BE2C (cell line): ENCODE measurements around the gene SEH1L.

Source experiments
- DNase-seq: peaks from one replicate; pipeline ENCODE4 v3.0.0-alpha.2; 2020
- H3K27me3 ChIP-seq: fragments of 250-450 bp; sonication (Bioruptor Pico); 2 replicates; pipeline ENCODE4 v1.5.1; 2020; ENCODE audit warnings: mild to moderate bottlenecking
- H3K36me3 ChIP-seq: fragments of 250-450 bp; sonication (Bioruptor Pico); 2 replicates; pipeline ENCODE4 v1.5.1; 2020; ENCODE audit warnings: mild to moderate bottlenecking
- H3K4me1 ChIP-seq: fragments of 250-450 bp; sonication (Bioruptor Pico); 2 replicates; pipeline ENCODE4 v1.5.1; 2020
- H3K4me3 ChIP-seq: 2 replicates; pipeline ENCODE4 v1.5.1; 2011; ENCODE audit warnings: low read depth, low read length
- H3K9me3 ChIP-seq: fragments of 250-450 bp; sonication (Bioruptor Pico); 2 replicates; pipeline ENCODE4 v1.5.1; 2020
- TF ChIP-seq, protein P1 (sequence below): IDR thresholded peaks from 2 replicates; pipeline ENCODE4 v1.5.1; 2012; ENCODE audit warnings: mild to moderate bottlenecking, low read depth, low read length

SEH1L gene

DNA sequence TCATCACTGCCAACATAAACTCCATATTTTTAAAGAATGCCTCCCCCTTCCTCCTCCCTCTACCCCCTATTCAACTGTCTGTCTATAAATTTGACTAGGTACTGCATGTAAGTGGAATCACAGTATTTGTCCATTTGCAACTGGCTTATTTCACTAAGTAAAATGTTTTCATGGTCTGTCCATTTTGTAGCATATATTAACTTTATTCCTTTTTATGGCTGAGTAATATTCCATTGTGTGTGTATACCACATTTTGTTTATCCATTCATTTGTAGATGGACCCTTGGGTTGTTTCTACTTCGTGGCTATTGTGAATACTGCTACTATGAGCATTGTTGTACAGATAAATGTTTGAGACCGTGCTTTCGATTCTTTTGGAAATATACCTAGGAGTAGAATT lies 10.7 kb downstream of the SEH1L start:
- H3K36me3 ChIP-seq: peaks cover 9% of the 10 kb centered on the region

DNA sequence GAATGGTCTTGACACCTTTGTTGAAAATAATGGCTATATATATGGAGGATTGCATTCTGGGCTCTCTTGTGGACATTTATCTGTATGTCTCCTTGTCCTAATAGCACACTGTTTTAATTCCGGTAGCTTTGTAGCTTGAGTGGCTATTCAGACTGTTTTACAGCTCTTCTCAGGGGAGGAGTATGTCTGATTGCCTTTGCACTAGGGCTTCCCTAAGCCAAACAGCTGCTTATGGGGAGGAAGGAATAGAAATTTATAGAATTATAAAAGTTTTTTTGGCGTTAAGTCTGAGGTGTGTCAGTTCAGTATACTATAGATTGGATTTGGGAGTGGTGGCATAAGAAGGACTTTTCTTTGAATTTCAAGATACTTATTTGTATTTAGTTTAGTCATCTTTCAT lies 12.6 kb downstream of the SEH1L start:
- TF ChIP-seq, protein P1, sequence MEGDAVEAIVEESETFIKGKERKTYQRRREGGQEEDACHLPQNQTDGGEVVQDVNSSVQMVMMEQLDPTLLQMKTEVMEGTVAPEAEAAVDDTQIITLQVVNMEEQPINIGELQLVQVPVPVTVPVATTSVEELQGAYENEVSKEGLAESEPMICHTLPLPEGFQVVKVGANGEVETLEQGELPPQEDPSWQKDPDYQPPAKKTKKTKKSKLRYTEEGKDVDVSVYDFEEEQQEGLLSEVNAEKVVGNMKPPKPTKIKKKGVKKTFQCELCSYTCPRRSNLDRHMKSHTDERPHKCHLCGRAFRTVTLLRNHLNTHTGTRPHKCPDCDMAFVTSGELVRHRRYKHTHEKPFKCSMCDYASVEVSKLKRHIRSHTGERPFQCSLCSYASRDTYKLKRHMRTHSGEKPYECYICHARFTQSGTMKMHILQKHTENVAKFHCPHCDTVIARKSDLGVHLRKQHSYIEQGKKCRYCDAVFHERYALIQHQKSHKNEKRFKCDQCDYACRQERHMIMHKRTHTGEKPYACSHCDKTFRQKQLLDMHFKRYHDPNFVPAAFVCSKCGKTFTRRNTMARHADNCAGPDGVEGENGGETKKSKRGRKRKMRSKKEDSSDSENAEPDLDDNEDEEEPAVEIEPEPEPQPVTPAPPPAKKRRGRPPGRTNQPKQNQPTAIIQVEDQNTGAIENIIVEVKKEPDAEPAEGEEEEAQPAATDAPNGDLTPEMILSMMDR: no peak
- no peak for DNase-seq
- Histone ChIP-seq H3K4me3 (no peak overlapping the region), H3K9me3 (no peaks in the 10 kb centered on the region), H3K4me1 (no peaks in the 10 kb centered on the region), H3K36me3 (peaks cover 11% of the 10 kb centered on the region), H3K27me3 (no peaks in the 10 kb centered on the region)

More for the DNA sequence above, 10.7 kb downstream of the SEH1L start:
- DNase-seq: no peak
- no peaks in the 10 kb centered on the region for H3K4me1 ChIP-seq
- no peaks in the 10 kb centered on the region for H3K9me3 ChIP-seq
- TF ChIP-seq, protein P1: no peak
- H3K4me3 ChIP-seq: no peak overlapping the region
- no peaks in the 10 kb centered on the region for H3K27me3 ChIP-seq

DNA sequence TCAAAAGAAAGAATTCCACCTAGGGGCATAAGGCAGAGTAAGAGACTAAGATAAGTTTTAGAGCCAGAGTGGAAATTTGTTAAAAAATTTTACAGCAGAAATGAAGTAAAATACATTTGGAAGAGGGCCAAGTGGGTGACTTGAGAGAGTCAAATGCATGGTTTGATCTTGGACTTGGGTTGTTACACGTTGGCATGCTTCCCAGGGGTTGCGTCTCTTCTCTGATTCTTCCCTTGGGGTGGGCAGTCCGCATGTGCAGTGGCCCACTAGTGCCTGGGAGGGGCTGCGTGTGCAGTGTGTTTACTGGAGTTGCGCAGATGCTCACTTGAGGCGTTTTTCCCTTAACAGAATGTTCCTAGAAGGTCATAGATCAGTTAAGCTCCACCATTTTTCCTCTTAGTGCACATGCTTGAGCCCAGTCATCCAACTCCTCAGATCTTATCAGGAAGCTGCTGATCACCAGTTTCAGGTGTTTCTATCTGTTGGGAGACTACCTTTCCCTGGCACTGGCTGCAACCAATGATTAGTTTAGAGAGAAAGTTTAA lies 13.1 kb downstream of the SEH1L start:
- DNase-seq: no peak
- Histone ChIP-seq H3K9me3 (no peaks in the 10 kb centered on the region), H3K4me3 (no peak overlapping the region), H3K27me3 (no peaks in the 10 kb centered on the region), H3K4me1 (no peaks in the 10 kb centered on the region), H3K36me3 (peaks cover 11% of the 10 kb centered on the region)
- TF ChIP-seq, protein P1: no peak

DNA sequence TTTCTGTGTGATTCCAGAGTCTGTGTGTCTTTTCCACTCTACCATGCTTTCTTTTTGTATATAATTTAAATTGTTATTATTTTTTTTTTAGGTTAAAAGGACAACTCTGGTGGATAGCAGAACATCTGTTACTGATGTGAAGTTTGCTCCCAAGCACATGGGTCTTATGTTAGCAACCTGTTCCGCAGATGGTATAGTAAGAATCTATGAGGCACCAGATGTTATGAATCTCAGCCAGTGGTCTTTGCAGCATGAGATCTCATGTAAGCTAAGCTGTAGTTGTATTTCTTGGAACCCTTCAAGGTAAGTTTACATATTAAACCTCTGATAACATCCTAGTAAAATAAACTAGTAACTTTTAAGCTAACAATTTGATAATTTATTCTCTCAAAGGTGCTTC lies 15.3 kb downstream of the SEH1L start:
- Histone ChIP-seq H3K27me3 (no peaks in the 10 kb centered on the region), H3K36me3 (peaks cover 11% of the 10 kb centered on the region), H3K4me3 (no peak overlapping the region), H3K9me3 (no peaks in the 10 kb centered on the region), H3K4me1 (no peaks in the 10 kb centered on the region)
- TF ChIP-seq, protein P1: no peak
- no peak for DNase-seq

DNA sequence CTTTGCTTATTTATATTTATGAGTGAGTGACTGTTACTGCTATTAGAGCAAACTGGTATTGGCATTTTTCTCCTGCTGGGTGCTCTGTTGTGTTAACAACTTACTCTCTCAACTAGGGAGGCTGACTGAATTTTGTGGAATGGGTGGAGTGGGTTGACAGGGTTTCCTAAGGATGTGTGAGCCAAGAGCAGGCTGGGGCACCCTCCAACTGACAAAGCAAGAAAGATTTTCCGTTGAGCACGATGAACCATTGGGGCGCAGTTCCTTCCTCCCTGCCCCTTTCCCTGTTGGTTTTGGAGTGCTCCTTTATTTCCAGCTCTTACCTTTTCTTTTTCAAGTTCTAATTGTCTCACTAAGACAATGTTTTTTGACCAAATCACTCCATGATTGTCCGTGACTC lies 20.3 kb downstream of the SEH1L start:
- no peak overlapping the region for H3K4me3 ChIP-seq
- TF ChIP-seq, protein P1: no peak

DNA sequence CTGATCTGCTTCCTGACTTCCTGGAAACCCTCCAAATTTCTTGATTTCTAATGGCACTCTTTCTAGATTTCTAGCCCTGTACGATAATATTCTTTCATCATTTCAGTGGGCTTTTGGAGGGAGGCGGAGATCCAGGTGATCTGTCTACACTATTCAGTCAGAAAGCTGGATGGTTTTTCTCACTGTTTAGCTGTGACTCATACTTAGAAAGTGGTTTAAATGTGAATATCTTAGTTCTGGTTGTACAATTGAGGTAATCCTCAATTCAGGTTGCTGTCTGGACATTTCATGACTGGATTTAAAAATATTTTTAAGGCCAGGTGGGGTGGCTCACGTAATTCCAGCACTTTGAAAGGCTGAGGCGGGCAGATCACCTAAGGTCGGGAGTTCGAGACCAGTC lies 20.8 kb downstream of the SEH1L start:
- Histone ChIP-seq H3K27me3 (no peaks in the 10 kb centered on the region), H3K9me3 (no peaks in the 10 kb centered on the region), H3K4me1 (no peaks in the 10 kb centered on the region), H3K4me3 (no peak overlapping the region), H3K36me3 (peaks cover under 1% of the 10 kb centered on the region; the same call in 1 of the 2 replicates)
- TF ChIP-seq, protein P1: no peak
- DNase-seq: no peak

More for the DNA sequence above, 20.3 kb downstream of the SEH1L start:
- Histone ChIP-seq H3K4me1 (no peaks in the 10 kb centered on the region), H3K36me3 (peaks cover 6% of the 10 kb centered on the region; the same call in 1 of the 2 replicates), H3K27me3 (no peaks in the 10 kb centered on the region), H3K9me3 (no peaks in the 10 kb centered on the region)
- DNase-seq: no peak
